T follicular helper cell (primary cell): Measurements from ENCODE around the gene SLC8A1.

Source experiments
- DNase-seq: peaks from one replicate; pipeline ENCODE4 v3.0.0-alpha.2; 2020; ENCODE audit warnings: low read depth

SLC8A1 gene

GRCh38 chr2:40150266-40150665 lies 301.6 kb downstream of the SLC8A1 start:
- DNase-seq, result no peak

- no peak for DNase-seq
These were observed 303.6 kb downstream of the SLC8A1 start for GRCh38 chr2:40148334-40148733.

GRCh38 chr2:40147360-40147759 lies 304.5 kb downstream of the SLC8A1 start:
- no peak for DNase-seq

- no peak for DNase-seq
These were observed 307.9 kb downstream of the SLC8A1 start for GRCh38 chr2:40144022-40144421.

- DNase-seq, result no peak
These were observed 313.6 kb downstream of the SLC8A1 start for GRCh38 chr2:40138314-40138713.

GRCh38 chr2:40131081-40131704 lies 320.7 kb downstream of the SLC8A1 start:
- no peak for DNase-seq

GRCh38 chr2:40130251-40130994 lies 321.5 kb downstream of the SLC8A1 start:
- no peak for DNase-seq

GRCh38 chr2:40129725-40130124 lies 322.2 kb downstream of the SLC8A1 start:
- DNase-seq, result no peak

- no peak for DNase-seq
These were observed 323.1 kb downstream of the SLC8A1 start for GRCh38 chr2:40128796-40129195.

- no peak for DNase-seq
These were observed 323.9 kb downstream of the SLC8A1 start for GRCh38 chr2:40127890-40128557.

GRCh38 chr2:40127146-40127545 lies 324.7 kb downstream of the SLC8A1 start:
- DNase-seq, result no peak

- DNase-seq, result no peak
These were observed 325.9 kb downstream of the SLC8A1 start for GRCh38 chr2:40126006-40126405.

- no peak for DNase-seq
These were observed 328.1 kb downstream of the SLC8A1 start for GRCh38 chr2:40123746-40124145.

- DNase-seq, result no peak
These were observed 328.6 kb downstream of the SLC8A1 start for GRCh38 chr2:40123326-40123725.

GRCh38 chr2:40120957-40121356 lies 330.9 kb downstream of the SLC8A1 start:
- DNase-seq, result no peak

GRCh38 chr2:40120026-40120425 lies 331.9 kb downstream of the SLC8A1 start:
- no peak for DNase-seq

- no peak for DNase-seq
These were observed 333.3 kb downstream of the SLC8A1 start for GRCh38 chr2:40118622-40119021.

- no peak for DNase-seq
These were observed 336.0 kb downstream of the SLC8A1 start for GRCh38 chr2:40115894-40116293.

GRCh38 chr2:40115348-40115747 lies 336.5 kb downstream of the SLC8A1 start:
- DNase-seq, result no peak

GRCh38 chr2:40113997-40114396 lies 337.9 kb downstream of the SLC8A1 start:
- DNase-seq, result no peak

- no peak for DNase-seq
These were observed 338.5 kb downstream of the SLC8A1 start for GRCh38 chr2:40113272-40113968.

- no peak for DNase-seq
These were observed 342.5 kb downstream of the SLC8A1 start for GRCh38 chr2:40109381-40109780.

- DNase-seq, result no peak
These were observed 343.0 kb downstream of the SLC8A1 start for GRCh38 chr2:40108851-40109250.
